A673 (cell line): ENCODE measurements around the gene SHISA2. TPM values are rescaled to one million over a fixed set of nuclear protein-coding genes. Genes with fewer than 3 reads are reported as not detected.

Experiments used
- BruUV-seq: library from RNA; stranded (reverse); fragments of 400-500 nt; replicated peaks from 2 replicates; lab custom pipeline; 2021; lab: Mats Ljungman, UMichigan
- CTCF ChIA-PET: fragments of 300-600 bp; sonication (Branson Sonifier 250); formaldehyde crosslinking; loops from one replicate; lab custom pipeline; 2022; ENCODE audit warnings: antibody characterized with exemption; lab: Charles Lee
- POLR2A ChIA-PET: fragments of 300-600 bp; sonication (Branson Sonifier 250); formaldehyde crosslinking; loops from one replicate; lab custom pipeline; 2022; ENCODE audit warnings: antibody characterized with exemption; ENCODE audit not compliant: low non-redundant PET; lab: Charles Lee
- DNase-seq: peaks from one replicate; pipeline ENCODE4 v3.0.0-alpha.2; 2015; ENCODE audit warnings: low spot score
- H3K27ac ChIP-seq: fragments of 200-600 bp; sonication (generic); 2 replicates; pipeline ENCODE4 v1.5.1; 2016; ENCODE audit warnings: mixed run types, low read depth, mild to moderate bottlenecking, mixed read lengths, antibody characterized with exemption, low read length; ENCODE audit not compliant: poor library complexity, severe bottlenecking
- H3K27me3 ChIP-seq: fragments of 200-600 bp; sonication (generic); replicated peaks from 2 replicates; pipeline ENCODE4 v1.6.1; 2017; ENCODE audit warnings: mixed run types, low read depth, mild to moderate bottlenecking, mixed read lengths, antibody characterized with exemption, low read length; ENCODE audit not compliant: insufficient read depth, poor library complexity
- H3K36me3 ChIP-seq: fragments of 200-600 bp; sonication (generic); 2 replicates; pipeline ENCODE4 v1.6.1; 2016; ENCODE audit warnings: mixed run types, mild to moderate bottlenecking, mixed read lengths, antibody characterized with exemption, low read length; ENCODE audit not compliant: insufficient read depth, poor library complexity, severe bottlenecking
- H3K4me1 ChIP-seq: fragments of 200-600 bp; sonication (generic); 2 replicates; pipeline ENCODE4 v1.6.1; 2017; ENCODE audit warnings: mixed run types, mild to moderate bottlenecking, mixed read lengths, antibody characterized with exemption, low read length; ENCODE audit not compliant: insufficient read depth, poor library complexity, severe bottlenecking
- H3K4me3 ChIP-seq: fragments of 200-600 bp; sonication (generic); 2 replicates; pipeline ENCODE4 v1.5.1; 2016; ENCODE audit warnings: low read depth, mixed run types, mild to moderate bottlenecking, mixed read lengths, low read length; ENCODE audit not compliant: poor library complexity, severe bottlenecking
- H3K9me3 ChIP-seq: fragments of 200-600 bp; sonication (generic); 2 replicates; pipeline ENCODE4 v1.6.1; 2016; ENCODE audit warnings: mixed run types, low read depth, mild to moderate bottlenecking, mixed read lengths, antibody characterized with exemption, low read length; ENCODE audit not compliant: poor library complexity, severe bottlenecking
- EZH2 ChIP-seq: fragments of 200-600 bp; sonication (generic); IDR thresholded peaks from 2 replicates; pipeline ENCODE4 v1.6.1; 2017; ENCODE audit warnings: borderline replicate concordance, low read depth, mild to moderate bottlenecking, mixed read lengths, antibody characterized with exemption, low read length; ENCODE audit not compliant: poor library complexity, severe bottlenecking
- intact Hi-C: fragments of 100-400 bp; cut with micrococcal nuclease; formaldehyde crosslinking; loops from one replicate; pipeline ENCODE4 v1.10.0; 2022; ENCODE audit not compliant: unreplicated experiment
- total RNA-seq: library from RNA; stranded (reverse); gene quantifications from 2 replicates; pipeline ENCODE4 v1.2.3, GENCODE V29; 2021
- TF ChIP-seq, protein P1 (sequence below): fragments of 300-800, 200-600 bp; sonication (generic); conservative IDR thresholded peaks from 2 replicates; pipeline ENCODE4 v1.5.1; 2017; ENCODE audit warnings: low read depth, mild to moderate bottlenecking, antibody characterized with exemption, low read length, moderate library complexity, mixed read lengths

The SHISA2 gene
- total RNA-seq, 1 experiment from 2014 or later: 1.2 TPM

DNA sequence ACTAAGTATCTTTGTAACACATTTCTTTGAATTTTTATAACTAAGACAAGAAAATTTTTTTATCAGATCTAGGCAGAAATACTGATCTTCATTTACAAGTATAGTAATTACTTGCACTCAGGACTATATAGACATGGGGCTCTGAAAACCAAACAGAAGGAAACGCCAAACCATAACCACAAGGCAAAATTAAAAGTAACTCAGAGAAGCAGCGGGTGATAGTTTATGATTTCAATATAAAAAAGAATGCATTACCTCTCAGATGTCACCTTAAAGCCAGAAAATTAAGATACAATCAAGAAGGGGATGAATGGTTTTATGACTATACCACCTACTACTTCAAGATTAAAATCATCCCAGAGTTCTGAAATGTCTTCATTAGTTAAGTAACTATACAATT, 6.7 kb downstream of the SHISA2 start:
- Histone ChIP-seq H3K9me3 (no peaks in the 10 kb centered on the region), H3K27me3 (peaks cover 23% of the 10 kb centered on the region), H3K27ac (no peak overlapping the region), H3K36me3 (no peaks in the 10 kb centered on the region), H3K4me1 (peaks cover 7% of the 10 kb centered on the region), H3K4me3 (no peak overlapping the region)
- BruUV-seq: no TSS peak
- TF ChIP-seq EZH2: no peak
- TF ChIP-seq, protein P1, sequence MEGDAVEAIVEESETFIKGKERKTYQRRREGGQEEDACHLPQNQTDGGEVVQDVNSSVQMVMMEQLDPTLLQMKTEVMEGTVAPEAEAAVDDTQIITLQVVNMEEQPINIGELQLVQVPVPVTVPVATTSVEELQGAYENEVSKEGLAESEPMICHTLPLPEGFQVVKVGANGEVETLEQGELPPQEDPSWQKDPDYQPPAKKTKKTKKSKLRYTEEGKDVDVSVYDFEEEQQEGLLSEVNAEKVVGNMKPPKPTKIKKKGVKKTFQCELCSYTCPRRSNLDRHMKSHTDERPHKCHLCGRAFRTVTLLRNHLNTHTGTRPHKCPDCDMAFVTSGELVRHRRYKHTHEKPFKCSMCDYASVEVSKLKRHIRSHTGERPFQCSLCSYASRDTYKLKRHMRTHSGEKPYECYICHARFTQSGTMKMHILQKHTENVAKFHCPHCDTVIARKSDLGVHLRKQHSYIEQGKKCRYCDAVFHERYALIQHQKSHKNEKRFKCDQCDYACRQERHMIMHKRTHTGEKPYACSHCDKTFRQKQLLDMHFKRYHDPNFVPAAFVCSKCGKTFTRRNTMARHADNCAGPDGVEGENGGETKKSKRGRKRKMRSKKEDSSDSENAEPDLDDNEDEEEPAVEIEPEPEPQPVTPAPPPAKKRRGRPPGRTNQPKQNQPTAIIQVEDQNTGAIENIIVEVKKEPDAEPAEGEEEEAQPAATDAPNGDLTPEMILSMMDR: no peak
- DNase-seq: no peak
- POLR2A ChIA-PET: no interaction called here
- CTCF ChIA-PET: no interaction called here
- intact Hi-C loops: no loop called here

DNA sequence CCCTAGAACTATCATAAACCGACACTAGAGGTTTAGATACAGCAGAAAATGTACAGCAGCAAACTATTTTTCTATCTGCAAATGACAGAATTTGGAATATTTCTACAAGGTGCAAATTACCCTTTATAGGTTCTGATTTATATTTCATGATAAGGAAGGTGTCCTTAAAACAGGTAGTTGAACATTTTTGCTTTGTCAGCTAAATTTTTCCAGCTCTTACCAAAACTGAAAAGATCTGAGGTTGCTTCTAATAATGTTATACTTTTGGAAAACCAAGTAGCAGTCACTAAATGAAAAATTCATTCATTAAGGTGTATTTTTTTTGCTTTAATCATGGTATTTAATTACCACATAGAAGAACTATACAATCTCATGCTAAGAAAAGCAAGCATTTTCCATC, 9.0 kb downstream of the SHISA2 start:
- no TSS peak for BruUV-seq
- Histone ChIP-seq H3K4me3 (no peak overlapping the region), H3K4me1 (no peaks in the 10 kb centered on the region), H3K9me3 (no peaks in the 10 kb centered on the region), H3K27ac (no peak overlapping the region), H3K36me3 (no peaks in the 10 kb centered on the region), H3K27me3 (peaks cover 3% of the 10 kb centered on the region)
- CTCF ChIA-PET: no interaction called here
- intact Hi-C loops: no loop called here
- POLR2A ChIA-PET: no interaction called here
- TF ChIP-seq EZH2: no peak
- TF ChIP-seq, protein P1: no peak
- DNase-seq: no peak

DNA sequence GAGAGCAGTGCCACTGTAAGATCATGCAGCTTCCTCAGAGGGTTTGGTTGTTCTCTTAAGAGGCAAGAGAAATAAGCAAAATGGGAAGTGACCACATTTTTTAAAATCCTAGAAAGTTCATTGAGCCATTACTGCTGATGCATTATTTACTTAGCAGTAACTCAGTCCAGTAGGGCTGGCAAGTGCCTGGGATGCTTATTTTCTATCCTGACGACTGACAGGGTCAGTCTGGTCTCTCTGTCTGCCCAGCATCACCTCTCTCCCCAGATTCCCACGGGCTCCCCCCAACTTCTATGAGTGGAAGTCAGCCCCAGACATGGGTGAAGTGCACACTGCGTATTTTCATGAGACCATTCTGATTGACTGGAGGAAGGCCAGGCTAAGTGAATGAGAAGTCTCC, 10.4 kb downstream of the SHISA2 start:
- intact Hi-C loops: no loop called here
- no TSS peak for BruUV-seq
- H3K27me3 ChIP-seq: no peaks in the 10 kb centered on the region
- no peaks in the 10 kb centered on the region for H3K4me1 ChIP-seq
- CTCF ChIA-PET: no interaction called here
- TF ChIP-seq, protein P1: no peak
- no peak for TF ChIP-seq EZH2
- H3K36me3 ChIP-seq: no peaks in the 10 kb centered on the region
- H3K9me3 ChIP-seq: no peaks in the 10 kb centered on the region
- no peak for DNase-seq
- no peak overlapping the region for H3K4me3 ChIP-seq
- POLR2A ChIA-PET: no interaction called here
- no peak overlapping the region for H3K27ac ChIP-seq
